Left ventricle myocardium inferior (tissue), 1 donor: Measurements from ENCODE around the gene RERG. TPM values are rescaled to one million over a fixed set of nuclear protein-coding genes. Genes with fewer than 3 reads are reported as not detected.

ENCODE experiments used
- DNase-seq: peaks from one replicate; pipeline ENCODE4 v3.0.0-alpha.2; 2020
- H3K27ac ChIP-seq: fragments of 200-600 bp; replicated peaks from 2 replicates; pipeline ENCODE4 v1.8.0; 2021
- H3K27me3 ChIP-seq: fragments of 200-600 bp; 2 replicates; pipeline ENCODE4 v1.8.0; 2021; ENCODE audit warnings: low read depth
- H3K36me3 ChIP-seq: fragments of 200-600 bp; 2 replicates; pipeline ENCODE4 v1.8.0; 2021
- H3K4me1 ChIP-seq: fragments of 200-600 bp; 2 replicates; pipeline ENCODE4 v1.8.0; 2021
- H3K4me3 ChIP-seq: fragments of 200-600 bp; 2 replicates; pipeline ENCODE4 v1.8.0; 2021; ENCODE audit warnings: mild to moderate bottlenecking, moderate library complexity
- H3K9me3 ChIP-seq: fragments of 200-600 bp; replicated peaks from 2 replicates; pipeline ENCODE4 v1.8.0; 2021
- intact Hi-C: fragments of 100-400 bp; cut with micrococcal nuclease; formaldehyde crosslinking; loops from one replicate; pipeline ENCODE4 v1.11.0; 2022
- total RNA-seq: library from RNA; stranded (reverse); fragmentation: NEBNext Ultra II Directional; extraction: Animal tissue kit (Norgen Biotek cat#: 25700); gene quantifications from one replicate; pipeline ENCODE4 v1.2.1, GENCODE V29; 2021
- TF ChIP-seq, protein P1 (sequence below): fragments of 200-600 bp; IDR thresholded peaks from 2 replicates; pipeline ENCODE4 v1.8.0; 2021; ENCODE audit warnings: antibody characterized with exemption, mild to moderate bottlenecking, borderline replicate concordance
- donor health status: DM: no; HTN: yes; CAD: no; lungs with severe emphysema.

The RERG gene
- total RNA-seq, 1 donor from 2014 or later = 4.5 TPM

DNA sequence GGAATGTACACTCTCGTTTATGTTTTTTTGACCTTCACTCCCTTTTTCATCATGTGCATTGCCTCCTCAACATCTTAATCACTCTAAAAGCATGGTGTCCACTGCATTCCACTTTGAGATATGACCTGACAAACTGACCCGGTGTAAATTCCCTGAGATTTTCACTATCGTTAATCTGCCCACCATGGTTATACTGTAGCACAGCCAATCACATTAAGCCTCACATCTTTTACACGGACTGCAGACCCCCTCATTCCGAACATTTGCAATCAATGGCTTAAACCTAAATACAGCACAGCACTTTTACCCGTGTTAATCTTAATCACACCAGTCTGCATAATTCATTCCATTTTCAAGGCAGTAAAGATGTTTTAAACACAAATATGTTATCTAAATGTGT lies 2.4 kb downstream of the RERG start:
- TF ChIP-seq, protein P1, sequence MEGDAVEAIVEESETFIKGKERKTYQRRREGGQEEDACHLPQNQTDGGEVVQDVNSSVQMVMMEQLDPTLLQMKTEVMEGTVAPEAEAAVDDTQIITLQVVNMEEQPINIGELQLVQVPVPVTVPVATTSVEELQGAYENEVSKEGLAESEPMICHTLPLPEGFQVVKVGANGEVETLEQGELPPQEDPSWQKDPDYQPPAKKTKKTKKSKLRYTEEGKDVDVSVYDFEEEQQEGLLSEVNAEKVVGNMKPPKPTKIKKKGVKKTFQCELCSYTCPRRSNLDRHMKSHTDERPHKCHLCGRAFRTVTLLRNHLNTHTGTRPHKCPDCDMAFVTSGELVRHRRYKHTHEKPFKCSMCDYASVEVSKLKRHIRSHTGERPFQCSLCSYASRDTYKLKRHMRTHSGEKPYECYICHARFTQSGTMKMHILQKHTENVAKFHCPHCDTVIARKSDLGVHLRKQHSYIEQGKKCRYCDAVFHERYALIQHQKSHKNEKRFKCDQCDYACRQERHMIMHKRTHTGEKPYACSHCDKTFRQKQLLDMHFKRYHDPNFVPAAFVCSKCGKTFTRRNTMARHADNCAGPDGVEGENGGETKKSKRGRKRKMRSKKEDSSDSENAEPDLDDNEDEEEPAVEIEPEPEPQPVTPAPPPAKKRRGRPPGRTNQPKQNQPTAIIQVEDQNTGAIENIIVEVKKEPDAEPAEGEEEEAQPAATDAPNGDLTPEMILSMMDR = no peak
- Histone ChIP-seq H3K36me3 (no peaks in the 10 kb centered on the region), H3K4me3 (no peak overlapping the region), H3K27ac (no peak overlapping the region), H3K9me3 (no peaks in the 10 kb centered on the region), H3K27me3 (peaks cover 54% of the 10 kb centered on the region), H3K4me1 (peaks cover 26% of the 10 kb centered on the region)
- DNase-seq = no peak
- intact Hi-C loops = no loop called here

DNA sequence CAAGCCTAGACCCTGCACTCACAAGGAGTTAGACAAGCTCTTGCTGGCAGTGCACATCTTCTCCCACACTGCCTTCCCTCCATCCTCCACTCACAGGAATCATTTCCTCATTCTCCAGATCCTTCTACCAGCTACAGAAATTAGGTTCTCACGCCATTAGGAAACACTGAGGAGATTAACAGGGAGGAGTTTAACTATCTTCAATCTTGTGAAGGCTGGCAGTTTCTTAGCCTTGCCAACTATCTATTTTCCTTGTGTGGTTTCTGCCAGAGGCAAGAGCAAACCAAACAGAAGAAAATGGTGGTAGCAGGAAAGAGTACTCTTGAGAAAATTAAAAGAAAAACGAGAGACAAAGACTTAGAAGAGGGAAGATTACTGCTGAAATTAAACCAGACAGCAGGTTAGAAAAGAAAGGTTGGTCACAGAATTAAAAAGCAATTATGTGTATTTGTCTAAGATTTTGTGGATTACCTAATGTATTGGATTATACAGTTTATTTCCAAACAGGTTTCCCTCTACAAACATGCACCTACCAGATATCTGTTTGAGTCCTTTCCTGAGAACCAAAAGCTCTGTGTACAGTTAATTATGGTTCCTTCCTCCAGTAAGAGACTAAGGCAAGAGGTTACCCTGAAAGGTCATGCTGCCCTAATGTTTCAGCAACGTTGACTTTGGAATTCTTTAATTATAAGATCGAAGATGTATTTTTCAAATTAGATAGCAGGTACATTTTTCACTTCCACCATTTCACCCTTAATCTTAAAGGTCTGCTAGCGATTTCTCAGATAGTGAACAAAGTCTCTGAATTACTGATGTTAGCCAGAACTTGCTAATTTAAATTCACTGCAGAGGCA lies 5.0 kb downstream of the RERG start:
- Histone ChIP-seq H3K4me3 (no peak overlapping the region), H3K4me1 (peaks cover 22% of the 10 kb centered on the region), H3K27me3 (peaks cover 43% of the 10 kb centered on the region), H3K9me3 (no peaks in the 10 kb centered on the region), H3K36me3 (no peaks in the 10 kb centered on the region), H3K27ac (peak overlapping the region; percentile 51)
- DNase-seq = no peak
- intact Hi-C loops = no loop called here
- TF ChIP-seq, protein P1 = no peak

DNA sequence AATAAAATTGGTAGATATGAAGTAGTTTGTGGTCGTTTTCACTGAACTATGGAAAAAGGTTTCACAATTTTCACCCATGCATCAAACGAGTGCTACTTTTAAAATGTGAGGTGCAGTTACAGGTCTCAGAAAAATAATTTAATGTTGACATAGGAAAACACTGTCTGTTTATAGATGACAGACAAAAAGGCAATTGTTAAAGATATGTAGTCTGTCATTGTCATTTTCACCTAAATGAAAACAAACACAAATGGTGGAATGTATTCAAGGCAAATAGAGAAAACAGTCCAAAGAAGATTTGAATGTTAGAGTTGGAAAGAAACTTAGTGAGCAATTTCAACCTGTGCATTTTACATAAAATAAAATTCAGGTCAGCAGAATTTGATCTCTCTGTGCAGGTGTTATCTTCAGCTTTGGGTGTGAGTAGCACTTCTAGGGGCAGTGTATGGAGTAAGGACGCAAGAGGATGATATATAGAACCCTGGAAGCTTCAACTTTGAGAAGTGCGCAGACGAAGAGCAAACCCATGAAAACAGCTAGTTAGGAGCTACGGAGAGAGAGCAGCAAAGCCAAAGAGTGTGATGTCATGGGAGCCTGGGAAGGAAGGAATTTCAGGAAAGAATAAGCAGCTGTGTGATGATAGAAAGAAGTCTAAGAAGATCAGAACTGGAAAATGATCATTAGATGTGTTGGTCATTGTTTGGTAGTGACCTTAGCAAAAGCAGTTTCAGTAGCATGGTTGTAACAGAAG lies 6.2 kb downstream of the RERG start:
- Histone ChIP-seq H3K9me3 (no peaks in the 10 kb centered on the region), H3K4me1 (peaks cover 17% of the 10 kb centered on the region), H3K4me3 (no peak overlapping the region), H3K36me3 (no peaks in the 10 kb centered on the region), H3K27ac (peak overlapping the region; percentile 51), H3K27me3 (peaks cover 36% of the 10 kb centered on the region)
- TF ChIP-seq, protein P1 = no peak
- DNase-seq = no peak
- intact Hi-C loops = no loop called here

DNA sequence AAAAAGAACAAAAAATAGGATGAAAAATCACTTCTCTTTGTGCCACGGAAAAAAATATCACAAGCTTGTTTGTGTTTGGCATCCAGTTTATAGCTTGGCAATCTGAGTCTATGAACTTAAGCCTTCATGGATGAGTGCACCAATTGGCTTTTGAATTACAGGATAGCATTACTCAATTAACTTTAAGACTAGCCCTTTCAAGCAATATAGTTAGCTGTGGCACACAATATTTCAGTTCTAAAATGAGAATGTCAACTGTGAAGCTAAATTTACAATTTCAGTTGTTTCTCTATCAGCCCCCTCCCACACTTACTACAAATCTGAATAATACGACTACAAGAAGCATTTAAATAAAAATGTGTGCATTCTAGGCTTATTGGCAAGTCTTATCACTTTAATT lies 8.3 kb downstream of the RERG start:
- Histone ChIP-seq H3K4me1 (peaks cover 25% of the 10 kb centered on the region), H3K27me3 (peaks cover 31% of the 10 kb centered on the region), H3K4me3 (no peak overlapping the region), H3K36me3 (no peaks in the 10 kb centered on the region), H3K9me3 (no peaks in the 10 kb centered on the region), H3K27ac (peak overlapping the region; percentile 1)
- no peak for DNase-seq
- TF ChIP-seq, protein P1 = no peak
- intact Hi-C loops = no loop called here

DNA sequence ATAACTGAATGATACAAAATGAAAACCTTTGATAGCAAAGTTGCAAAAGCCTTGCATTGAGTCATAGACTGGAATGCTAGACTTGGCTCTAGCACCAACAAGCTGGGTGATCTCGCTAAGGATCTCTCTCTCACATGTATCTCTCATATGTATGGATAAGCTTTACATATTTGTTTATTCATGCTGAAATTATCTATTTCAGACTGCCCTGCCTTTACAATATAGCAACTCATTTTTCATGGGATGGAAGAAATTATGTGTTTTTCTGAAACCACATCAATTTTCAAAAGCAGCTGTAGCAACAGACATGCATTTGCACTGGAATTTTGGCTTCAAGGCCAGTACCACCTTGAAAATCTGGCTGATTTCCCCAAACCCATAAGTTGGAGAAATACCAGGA lies 11.4 kb downstream of the RERG start:
- TF ChIP-seq, protein P1 = no peak
- no peak for DNase-seq
- H3K9me3 ChIP-seq = no peaks in the 10 kb centered on the region
- no peak overlapping the region for H3K4me3 ChIP-seq
- peaks cover 21% of the 10 kb centered on the region for H3K27me3 ChIP-seq
- H3K27ac ChIP-seq = peak overlapping the region; percentile 76
- H3K4me1 ChIP-seq = peaks cover 29% of the 10 kb centered on the region
- H3K36me3 ChIP-seq = no peaks in the 10 kb centered on the region
- intact Hi-C loops = no loop called here
